Stimulated activated CD8-positive, alpha-beta memory T cell treated with anti-CD3 and anti-CD28 coated beads, Interleukin-12 subunit alpha, Interleukin-12 subunit beta, amount 100 ng/mL, for 24 hours (primary cell): ENCODE measurements around the gene DLG2.

ENCODE experiments used
- DNase-seq: peaks from one replicate; pipeline ENCODE4 v3.0.0-alpha.2; 2020; ENCODE audit errors: extremely low read depth

DLG2 gene

GRCh38 chr11:83528877-83529276 is 2098.3 kb downstream of the DLG2 start:
- DNase-seq, result no peak

- DNase-seq, result no peak
These were observed 2098.9 kb downstream of the DLG2 start for GRCh38 chr11:83528225-83528624.

GRCh38 chr11:83523676-83524075 is 2103.5 kb downstream of the DLG2 start:
- no peak for DNase-seq

GRCh38 chr11:83522911-83523310 is 2104.2 kb downstream of the DLG2 start:
- no peak for DNase-seq

GRCh38 chr11:83521647-83522596 is 2105.2 kb downstream of the DLG2 start:
- DNase-seq, result no peak

- DNase-seq, result no peak
These were observed 2106.3 kb downstream of the DLG2 start for GRCh38 chr11:83520849-83521248.

- no peak for DNase-seq
These were observed 2115.5 kb downstream of the DLG2 start for GRCh38 chr11:83511646-83512045.

- no peak for DNase-seq
These were observed 2116.3 kb downstream of the DLG2 start for GRCh38 chr11:83510530-83511460.

- no peak for DNase-seq
These were observed 2118.3 kb downstream of the DLG2 start for GRCh38 chr11:83508804-83509203.

- no peak for DNase-seq
These were observed 2125.1 kb downstream of the DLG2 start for GRCh38 chr11:83502041-83502440.

GRCh38 chr11:83493917-83494316 is 2133.2 kb downstream of the DLG2 start:
- no peak for DNase-seq

- DNase-seq, result no peak
These were observed 2134.1 kb downstream of the DLG2 start for GRCh38 chr11:83493034-83493433.

- no peak for DNase-seq
These were observed 2143.3 kb downstream of the DLG2 start for GRCh38 chr11:83483808-83484207.

- no peak for DNase-seq
These were observed 2146.3 kb downstream of the DLG2 start for GRCh38 chr11:83480811-83481210.

- no peak for DNase-seq
These were observed 2146.9 kb downstream of the DLG2 start for GRCh38 chr11:83480251-83480650.

GRCh38 chr11:83477772-83478171 is 2149.4 kb downstream of the DLG2 start:
- DNase-seq, result no peak

GRCh38 chr11:83475760-83476159 is 2151.4 kb downstream of the DLG2 start:
- no peak for DNase-seq

GRCh38 chr11:83473743-83474142 is 2153.4 kb downstream of the DLG2 start:
- no peak for DNase-seq

- DNase-seq, result no peak
These were observed 2154.3 kb downstream of the DLG2 start for GRCh38 chr11:83472806-83473205.

GRCh38 chr11:83471831-83472727 is 2155.1 kb downstream of the DLG2 start:
- DNase-seq, result no peak

- DNase-seq, result no peak
These were observed 2159.3 kb downstream of the DLG2 start for GRCh38 chr11:83467837-83468236.
